GM18520 (cell line): ENCODE measurements around the gene LRRC8D.
"Not testable (repeated sequence)": the region's sequence is repeated elsewhere in the genome, so short reads cannot be mapped to it uniquely, and the experiment has no call there.

Experiments used
- ATAC-seq: cut with Tn5 transposase; IDR thresholded peaks from one replicate; pipeline ENCODE4 v1.9.1; 2021; ENCODE audit not compliant: unreplicated experiment

Gene LRRC8D

GRCh38 chr1:89982846-89983245 is 162.0 kb downstream of the LRRC8D start:
- not testable (repeated sequence) for ATAC-seq

DNA sequence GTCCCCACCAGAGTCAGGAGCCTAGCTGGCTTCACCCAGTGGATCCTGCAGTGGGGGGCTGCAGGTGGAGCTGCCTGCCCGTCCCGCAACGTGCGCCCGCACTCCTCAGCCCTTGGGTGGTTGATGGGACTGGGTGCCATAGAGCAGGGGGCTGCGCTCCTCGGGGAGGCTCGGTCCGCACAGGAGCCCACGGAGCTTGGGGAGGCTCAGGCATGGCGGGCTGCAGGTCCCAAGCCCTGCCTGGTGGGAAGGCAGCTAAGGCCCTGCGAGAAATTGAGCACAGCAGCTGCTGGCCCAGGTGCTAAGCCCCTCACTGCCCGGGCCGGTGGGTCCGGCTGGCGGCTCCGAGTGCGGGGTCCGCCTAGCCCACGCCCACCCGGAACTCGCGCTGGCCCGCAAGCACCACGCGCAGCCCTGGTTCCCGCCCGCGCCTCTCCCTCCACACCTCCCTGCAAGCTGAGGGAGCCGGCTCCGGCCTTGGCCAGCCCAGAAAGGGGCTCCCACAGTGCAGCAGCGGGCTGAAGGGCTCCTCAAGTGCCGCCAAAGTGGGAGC is 163.8 kb downstream of the LRRC8D start:
- ATAC-seq, result not testable (repeated sequence)

GRCh38 chr1:89986020-89986419 is 165.2 kb downstream of the LRRC8D start:
- ATAC-seq, result no peak
